ENCODE results near the gene INS.

DNA sequence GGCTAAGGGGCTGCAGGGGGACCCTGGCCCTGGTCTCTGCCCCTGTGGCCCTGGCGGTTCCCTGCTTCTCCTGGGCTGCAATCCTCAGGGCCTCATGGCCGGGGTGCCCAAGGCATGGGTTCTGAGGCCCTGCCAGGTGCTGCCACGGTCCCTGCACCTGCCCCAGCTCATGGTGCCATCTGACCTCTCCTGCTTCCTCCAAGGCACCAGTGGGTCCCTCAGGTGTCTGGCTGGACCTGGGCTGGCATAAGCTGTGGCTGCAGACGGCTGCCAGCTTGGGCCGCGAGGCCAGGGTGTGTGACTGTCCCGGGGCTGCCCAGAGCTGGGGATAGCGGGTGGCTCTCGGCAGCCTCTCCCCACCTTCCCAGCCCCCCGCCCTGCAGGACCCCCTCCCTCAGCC lies 2.0 kb downstream of the INS start:
- no peak for TF ChIP-seq FOS (IDR thresholded peaks at IDR 0.05; ENCODE audit: borderline replicate concordance, extremely low read depth, insufficient read length)
- no peak for TF ChIP-seq POLR2AphosphoS5 (IDR thresholded peaks at IDR 0.05; ENCODE audit: low read length)
- TF ChIP-seq CTCF (IDR thresholded peaks at IDR 0.05 in 2 of 3, conservative IDR thresholded peaks at IDR 0.05 in 1 of 3; ENCODE audit: control insufficient read depth in 2 of 3, extremely low read depth in 1 of 3, insufficient read depth in 1 of 3, low read depth in 3 of 3, low read length in 3 of 3), result no peak
- no peak for TF ChIP-seq MYC (IDR thresholded peaks at IDR 0.05; ENCODE audit: insufficient read depth, insufficient read length, insufficient replicate concordance, low read length, severe bottlenecking)
- no peak for TF ChIP-seq PAX8 (IDR thresholded peaks at IDR 0.05)
- no peak for TF ChIP-seq REST (IDR thresholded peaks at IDR 0.05; ENCODE audit: low read depth, low read length)
- TF ChIP-seq E4F1 (IDR thresholded peaks at IDR 0.05; ENCODE audit: borderline replicate concordance, partially characterized antibody), result no peak
- TF ChIP-seq ZNF622 (IDR thresholded peaks at IDR 0.05), result no peak
- TF ChIP-seq TBL1XR1 (IDR thresholded peaks at IDR 0.05; ENCODE audit: low read depth, low read length), result no peak
- TF ChIP-seq, protein P1, sequence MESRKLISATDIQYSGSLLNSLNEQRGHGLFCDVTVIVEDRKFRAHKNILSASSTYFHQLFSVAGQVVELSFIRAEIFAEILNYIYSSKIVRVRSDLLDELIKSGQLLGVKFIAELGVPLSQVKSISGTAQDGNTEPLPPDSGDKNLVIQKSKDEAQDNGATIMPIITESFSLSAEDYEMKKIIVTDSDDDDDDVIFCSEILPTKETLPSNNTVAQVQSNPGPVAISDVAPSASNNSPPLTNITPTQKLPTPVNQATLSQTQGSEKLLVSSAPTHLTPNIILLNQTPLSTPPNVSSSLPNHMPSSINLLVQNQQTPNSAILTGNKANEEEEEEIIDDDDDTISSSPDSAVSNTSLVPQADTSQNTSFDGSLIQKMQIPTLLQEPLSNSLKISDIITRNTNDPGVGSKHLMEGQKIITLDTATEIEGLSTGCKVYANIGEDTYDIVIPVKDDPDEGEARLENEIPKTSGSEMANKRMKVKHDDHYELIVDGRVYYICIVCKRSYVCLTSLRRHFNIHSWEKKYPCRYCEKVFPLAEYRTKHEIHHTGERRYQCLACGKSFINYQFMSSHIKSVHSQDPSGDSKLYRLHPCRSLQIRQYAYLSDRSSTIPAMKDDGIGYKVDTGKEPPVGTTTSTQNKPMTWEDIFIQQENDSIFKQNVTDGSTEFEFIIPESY (IDR thresholded peaks at IDR 0.05), result no peak
- no peak for TF ChIP-seq CHD4 (IDR thresholded peaks at IDR 0.05)
- TF ChIP-seq, protein P2, sequence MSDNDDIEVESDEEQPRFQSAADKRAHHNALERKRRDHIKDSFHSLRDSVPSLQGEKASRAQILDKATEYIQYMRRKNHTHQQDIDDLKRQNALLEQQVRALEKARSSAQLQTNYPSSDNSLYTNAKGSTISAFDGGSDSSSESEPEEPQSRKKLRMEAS (IDR thresholded peaks at IDR 0.05; ENCODE audit: low read depth, low read length), result no peak
- no peak for TF ChIP-seq EP300 (IDR thresholded peaks at IDR 0.05; ENCODE audit: borderline replicate concordance in 1 of 2, control insufficient read depth in 1 of 2, low read depth in 2 of 2, low read length in 2 of 2)
